LoVo (cell line): ENCODE measurements around the gene SLC22A5.
"Not testable (repeated sequence)": the region's sequence is repeated elsewhere in the genome, so short reads cannot be mapped to it uniquely, and the experiment has no call there.

Experiments
- DNase-seq: peaks from one replicate; pipeline ENCODE4 v3.0.0-alpha.2; 2016; ENCODE audit warnings: low spot score

Gene SLC22A5

GRCh38 chr5:132388244-132389050 lies 18.9 kb downstream of the SLC22A5 start:
- DNase-seq: peak; percentile 40

- DNase-seq: no peak
These were observed 19.5 kb downstream of the SLC22A5 start for GRCh38 chr5:132389051-132389331.

- DNase-seq: peak; percentile 97
These were observed 20.2 kb downstream of the SLC22A5 start for GRCh38 chr5:132389585-132390286.

- DNase-seq: no peak
These were observed 21.7 kb downstream of the SLC22A5 start for GRCh38 chr5:132391247-132391646.

- DNase-seq: no peak
These were observed 22.4 kb downstream of the SLC22A5 start for GRCh38 chr5:132391870-132392269.

GRCh38 chr5:132392411-132392810 lies 22.9 kb downstream of the SLC22A5 start:
- no peak for DNase-seq

GRCh38 chr5:132392978-132393825 lies 23.7 kb downstream of the SLC22A5 start:
- DNase-seq: no peak

GRCh38 chr5:132394667-132395259 lies 25.3 kb downstream of the SLC22A5 start:
- DNase-seq: no peak

GRCh38 chr5:132396589-132397031 lies 27.1 kb downstream of the SLC22A5 start:
- no peak for DNase-seq

- no peak for DNase-seq
These were observed 27.7 kb downstream of the SLC22A5 start for GRCh38 chr5:132397224-132397623.

- DNase-seq: not testable (repeated sequence)
These were observed 28.6 kb downstream of the SLC22A5 start for GRCh38 chr5:132397936-132398675.

- not testable (repeated sequence) for DNase-seq
These were observed 34.5 kb downstream of the SLC22A5 start for GRCh38 chr5:132404041-132404440.

GRCh38 chr5:132405646-132406045 lies 36.1 kb downstream of the SLC22A5 start:
- no peak for DNase-seq

- no peak for DNase-seq
These were observed 36.8 kb downstream of the SLC22A5 start for GRCh38 chr5:132406144-132406783.

GRCh38 chr5:132407970-132408369 lies 38.5 kb downstream of the SLC22A5 start:
- DNase-seq: no peak

GRCh38 chr5:132408456-132408855 lies 38.9 kb downstream of the SLC22A5 start:
- no peak for DNase-seq

- no peak for DNase-seq
These were observed 39.5 kb downstream of the SLC22A5 start for GRCh38 chr5:132408965-132409364.

- DNase-seq: peak; percentile 87
These were observed 41.2 kb downstream of the SLC22A5 start for GRCh38 chr5:132410451-132411303.

- peak; percentile 67 for DNase-seq
These were observed 41.9 kb downstream of the SLC22A5 start for GRCh38 chr5:132411304-132412013.
